Measurements from ENCODE around the gene GRAP2.

DNA sequence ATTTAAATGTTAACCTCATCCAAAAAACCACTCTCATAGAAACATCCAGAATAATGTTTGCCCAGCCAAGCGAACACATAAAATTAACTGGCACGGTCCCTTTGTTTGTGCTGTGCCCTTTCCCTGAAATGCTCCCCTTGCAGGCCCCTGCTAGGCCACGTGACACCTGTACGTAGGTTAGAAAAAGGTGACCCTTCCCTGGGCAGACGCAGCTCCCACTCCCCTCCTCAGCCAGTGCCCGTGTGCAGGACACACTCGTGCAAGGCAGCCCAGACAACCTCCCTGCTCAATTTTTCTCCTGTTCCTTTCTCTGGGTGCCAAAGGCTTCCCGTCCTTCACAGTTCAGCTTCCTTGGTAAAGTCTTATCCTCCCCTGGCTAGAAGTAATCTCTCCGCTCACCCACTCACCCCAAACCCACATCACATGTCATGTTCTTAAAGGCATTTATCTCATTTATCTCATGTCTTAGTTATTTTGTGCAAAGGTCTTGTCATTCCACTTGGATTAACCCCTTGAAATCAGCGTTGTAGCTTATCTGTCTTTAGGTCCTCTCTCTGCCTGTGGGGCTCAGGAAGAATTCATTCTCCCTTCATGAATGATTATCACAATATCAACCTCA is 114.6 kb downstream of the GRAP2 start:
- TF ChIP-seq, protein P1, sequence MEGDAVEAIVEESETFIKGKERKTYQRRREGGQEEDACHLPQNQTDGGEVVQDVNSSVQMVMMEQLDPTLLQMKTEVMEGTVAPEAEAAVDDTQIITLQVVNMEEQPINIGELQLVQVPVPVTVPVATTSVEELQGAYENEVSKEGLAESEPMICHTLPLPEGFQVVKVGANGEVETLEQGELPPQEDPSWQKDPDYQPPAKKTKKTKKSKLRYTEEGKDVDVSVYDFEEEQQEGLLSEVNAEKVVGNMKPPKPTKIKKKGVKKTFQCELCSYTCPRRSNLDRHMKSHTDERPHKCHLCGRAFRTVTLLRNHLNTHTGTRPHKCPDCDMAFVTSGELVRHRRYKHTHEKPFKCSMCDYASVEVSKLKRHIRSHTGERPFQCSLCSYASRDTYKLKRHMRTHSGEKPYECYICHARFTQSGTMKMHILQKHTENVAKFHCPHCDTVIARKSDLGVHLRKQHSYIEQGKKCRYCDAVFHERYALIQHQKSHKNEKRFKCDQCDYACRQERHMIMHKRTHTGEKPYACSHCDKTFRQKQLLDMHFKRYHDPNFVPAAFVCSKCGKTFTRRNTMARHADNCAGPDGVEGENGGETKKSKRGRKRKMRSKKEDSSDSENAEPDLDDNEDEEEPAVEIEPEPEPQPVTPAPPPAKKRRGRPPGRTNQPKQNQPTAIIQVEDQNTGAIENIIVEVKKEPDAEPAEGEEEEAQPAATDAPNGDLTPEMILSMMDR (IDR thresholded peaks at IDR 0.05) = no peak
- TF ChIP-seq EZH2 (IDR thresholded peaks at IDR 0.05; ENCODE audit: borderline replicate concordance, insufficient read depth, low read depth, low read length, poor library complexity, severe bottlenecking) = no peak
